ENCODE results near the gene UGT1A6. TPM values are rescaled to one million over a fixed set of nuclear protein-coding genes. Genes with fewer than 3 reads are reported as not detected.
A peak's percentile ranks its signal among the peaks of the same experiment; 100 is the strongest.

UGT1A6 gene
- total RNA-seq, 4 donors from 2014 or later, result 0.27 to 20.1 (median 0.58) TPM; not detected in 1

DNA sequence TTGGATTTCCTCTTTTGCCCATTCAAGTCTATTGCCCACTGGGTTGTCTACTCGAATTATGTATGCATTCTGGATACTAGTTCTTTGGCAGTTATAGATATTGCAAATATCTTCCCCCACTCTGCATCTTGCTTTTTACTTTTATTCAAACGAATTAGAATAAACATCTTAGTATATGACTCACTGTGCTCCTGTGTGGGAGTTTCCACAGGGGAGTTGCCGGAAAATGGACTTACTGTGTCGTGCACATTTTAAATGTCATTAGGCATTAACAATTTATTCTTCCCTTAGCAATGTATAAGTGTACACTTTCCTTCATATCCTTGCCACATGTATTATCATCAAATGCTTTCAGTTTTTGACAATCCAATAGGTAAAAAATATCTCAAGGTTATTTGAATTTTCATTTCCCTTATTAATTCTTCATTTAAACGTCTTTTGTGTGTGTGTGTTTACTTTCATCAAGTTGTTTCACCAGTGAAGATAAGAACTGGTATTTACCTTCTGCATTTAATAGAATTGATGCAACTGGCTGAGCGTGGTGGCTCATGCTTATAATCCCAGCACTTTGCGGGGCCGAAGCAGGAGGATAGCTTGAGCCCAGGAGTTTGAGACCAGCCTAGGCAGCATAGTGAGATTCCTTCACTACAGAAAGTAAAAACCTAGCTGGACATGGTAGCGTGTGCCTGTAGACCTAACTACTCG lies 15.4 kb downstream of the UGT1A6 start:
- Histone ChIP-seq H3K27ac (no peak overlapping the region), H3K36me3 (no peaks in the 10 kb centered on the region), H3K9me3 (no peaks in the 10 kb centered on the region), H3K4me1 (no peaks in the 10 kb centered on the region), H3K4me3 (no peak overlapping the region), H3K27me3 (peaks cover 21% of the 10 kb centered on the region)
- 52 to 53% methylated on average over 7 to 10 of the region's 10 CpGs for WGBS, 2 donors (ENCODE audit: low coverage in 1 of 2)
- no peak for ATAC-seq
- TF ChIP-seq POLR2AphosphoS5 (IDR thresholded peaks at IDR 0.05), result no peak
- TF ChIP-seq POLR2A (IDR thresholded peaks at IDR 0.05), result no peak
- no peak for TF ChIP-seq EP300 (IDR thresholded peaks at IDR 0.05)
- TF ChIP-seq CTCF (IDR thresholded peaks at IDR 0.05), result no peak

- ATAC-seq, result no peak
- H3K9me3 ChIP-seq, result no peaks in the 10 kb centered on the region
- H3K27ac ChIP-seq, result no peak overlapping the region
- 58 to 78% methylated on average over 4 to 5 of the region's 5 CpGs for WGBS, 2 donors (ENCODE audit: low coverage in 1 of 2)
- H3K4me1 ChIP-seq, result no peaks in the 10 kb centered on the region
- peaks cover 21% of the 10 kb centered on the region for H3K27me3 ChIP-seq
- no peaks in the 10 kb centered on the region for H3K36me3 ChIP-seq
- TF ChIP-seq POLR2A (IDR thresholded peaks at IDR 0.05), result no peak
- H3K4me3 ChIP-seq, result no peak overlapping the region
Measured at GRCh38 chr2:233708942-233709341, 16.3 kb downstream of the UGT1A6 start.

DNA sequence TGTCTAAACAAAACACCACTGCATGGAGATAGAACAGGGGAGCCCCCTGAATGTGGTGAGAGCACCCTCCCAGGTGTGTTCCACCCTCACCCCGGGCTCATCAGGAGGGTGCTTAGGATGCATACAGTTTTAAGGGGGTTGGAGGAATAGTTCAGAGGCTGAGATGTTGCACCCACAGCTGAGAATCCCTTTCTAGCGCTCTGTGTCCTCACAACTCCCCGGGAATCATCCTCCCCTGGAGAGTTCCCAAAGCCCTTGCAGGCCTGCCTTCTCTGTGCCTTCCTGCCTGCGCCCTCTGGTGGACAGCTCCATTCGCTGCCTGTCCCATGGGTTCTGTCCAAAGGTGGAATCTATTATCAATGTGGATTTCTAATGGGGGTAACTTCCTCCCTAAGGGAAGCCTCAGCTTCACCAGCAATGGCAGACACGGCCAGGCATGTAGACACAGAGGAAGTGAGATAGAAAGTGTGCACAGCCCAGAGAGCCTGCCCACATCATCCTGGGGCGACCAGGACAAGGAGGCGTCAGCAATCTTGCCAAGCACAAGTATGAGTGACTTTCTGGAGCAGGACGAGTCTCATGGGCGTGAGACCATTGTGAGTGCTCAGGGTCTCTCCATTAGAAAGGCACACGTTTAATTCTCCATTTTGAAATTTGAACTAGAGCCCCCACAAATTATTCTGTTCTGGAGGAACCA lies 18.8 kb downstream of the UGT1A6 start:
- no peak overlapping the region for H3K27ac ChIP-seq
- H3K9me3 ChIP-seq, result no peaks in the 10 kb centered on the region
- WGBS, 2 donors (ENCODE audit: low coverage in 1 of 2), result 24 to 33% methylated on average over 1 to 5 of the region's 11 CpGs
- H3K27me3 ChIP-seq, result peaks cover 27% of the 10 kb centered on the region
- no peak for ATAC-seq
- TF ChIP-seq EP300 (IDR thresholded peaks at IDR 0.05) (no peak), CTCF (IDR thresholded peaks at IDR 0.05) (peak; percentile 17 to 64 (median 50)), POLR2AphosphoS5 (IDR thresholded peaks at IDR 0.05) (no peak), POLR2A (IDR thresholded peaks at IDR 0.05) (no peak)
- no peak overlapping the region for H3K4me3 ChIP-seq
- H3K36me3 ChIP-seq, result no peaks in the 10 kb centered on the region
- H3K4me1 ChIP-seq, result no peaks in the 10 kb centered on the region

DNA sequence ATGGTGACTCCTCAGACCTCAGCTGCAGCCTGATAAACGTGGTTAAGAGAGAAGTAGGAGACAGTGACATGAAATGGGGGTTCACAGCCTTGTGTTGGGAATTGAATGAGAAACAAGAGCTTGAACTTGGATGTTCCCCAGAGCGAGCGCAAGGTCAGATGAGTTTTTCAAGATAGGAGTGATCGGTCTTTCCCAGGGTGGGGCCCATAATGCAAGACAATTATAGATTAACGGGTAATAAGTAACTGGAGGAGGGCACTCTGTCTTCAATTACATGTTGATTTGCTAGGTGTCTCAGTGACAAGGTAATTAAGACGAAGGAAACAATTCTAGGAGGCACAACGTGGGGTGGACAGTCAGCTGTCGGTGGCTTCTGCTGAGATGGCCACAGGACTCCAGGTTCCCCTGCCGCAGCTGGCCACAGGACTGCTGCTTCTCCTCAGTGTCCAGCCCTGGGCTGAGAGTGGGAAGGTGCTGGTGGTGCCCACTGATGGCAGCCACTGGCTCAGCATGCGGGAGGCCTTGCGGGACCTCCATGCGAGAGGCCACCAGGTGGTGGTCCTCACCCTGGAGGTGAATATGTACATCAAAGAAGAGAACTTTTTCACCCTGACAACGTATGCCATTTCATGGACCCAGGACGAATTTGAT lies 20.0 kb downstream of the UGT1A6 start, which contains the start of gene UGT1A5:
TSS of gene UGT1A5 (plus strand) at position 297 of the 651 bp plus-strand sequence. CDS start at position 382, 85 bp downstream.
- H3K36me3 ChIP-seq, result no peaks in the 10 kb centered on the region
- no peak within 1 kb of the TSS for H3K4me3 ChIP-seq
- peaks cover 34% of the 10 kb centered on the region for H3K27me3 ChIP-seq
- no peaks in the 10 kb centered on the region for H3K9me3 ChIP-seq
- no peak for TF ChIP-seq EP300 (IDR thresholded peaks at IDR 0.05)
- TF ChIP-seq POLR2AphosphoS5 (IDR thresholded peaks at IDR 0.05), result no peak
- no peak for TF ChIP-seq POLR2A (IDR thresholded peaks at IDR 0.05)
- TF ChIP-seq CTCF (IDR thresholded peaks at IDR 0.05), result no peak
- ATAC-seq, result no peak
- H3K4me1 ChIP-seq, result no peaks in the 10 kb centered on the region
- 69 to 73% methylated on average over 7 to 8 of the region's 14 CpGs for WGBS, 2 donors (ENCODE audit: low coverage in 1 of 2)
- H3K27ac ChIP-seq, result no peak within 1 kb of the TSS

- TF ChIP-seq POLR2AphosphoS5 (IDR thresholded peaks at IDR 0.05) (no peak), CTCF (IDR thresholded peaks at IDR 0.05) (no peak), POLR2A (IDR thresholded peaks at IDR 0.05) (no peak), EP300 (IDR thresholded peaks at IDR 0.05) (no peak)
- Histone ChIP-seq H3K27ac (no peak overlapping the region), H3K4me1 (no peaks in the 10 kb centered on the region), H3K9me3 (no peaks in the 10 kb centered on the region), H3K4me3 (no peak overlapping the region), H3K27me3 (peaks cover 39% of the 10 kb centered on the region), H3K36me3 (no peaks in the 10 kb centered on the region)
- 82% methylated on average over 5 to 7 of the region's 7 CpGs for WGBS, 2 donors (ENCODE audit: low coverage in 1 of 2)
- ATAC-seq, result no peak
Measured at GRCh38 chr2:233713262-233713615, 20.5 kb downstream of the UGT1A6 start.
